H1 (cell line): Measurements from ENCODE around the gene DLEC1. TPM values are rescaled to one million over a fixed set of nuclear protein-coding genes. Genes with fewer than 3 reads are reported as not detected.

Experiments
- CHD2 ChIP-seq: IDR thresholded peaks from 2 replicates; pipeline ENCODE4 v1.6.1; 2012; ENCODE audit warnings: low read length, improper control_type of control experiment
- SP1 ChIP-seq: IDR thresholded peaks from 2 replicates; pipeline ENCODE4 v1.6.1; 2011; ENCODE audit warnings: low read depth, low read length
- polyA plus RNA-seq, 7 experiments: library from polyadenylated mRNA; depleted of rRNA in 3 of 7; stranded (reverse) in 5 of 7; unstranded in 2 of 7; fragments of >200 nt in 5 of 7; fragments of 200-250 nt in 2 of 7; gene quantifications; 1 replicate in 5 of 7; 2 replicates in 1 of 7; 4 replicates in 1 of 7; pipeline versions ENCODE4 v1.2.1 to v1.2.3, GENCODE V29; 2011 to 2013; ENCODE audit warnings: missing spikeins in 2 of 7, mixed read lengths in 2 of 7
- total RNA-seq: library from RNA; stranded (reverse); fragmentation: NEBNext Ultra II Directional; extraction: Animal tissue kit (Norgen Biotek cat#: 25700); gene quantifications from 2 replicates; pipeline ENCODE4 v1.2.1, GENCODE V29; 2021

Gene DLEC1
- total and polyA plus RNA-seq, 2 of the 8 experiments (the other 6 are each of a cell fraction or from before 2014, with no cell fraction given) = 0.26 to 0.76 TPM

DNA sequence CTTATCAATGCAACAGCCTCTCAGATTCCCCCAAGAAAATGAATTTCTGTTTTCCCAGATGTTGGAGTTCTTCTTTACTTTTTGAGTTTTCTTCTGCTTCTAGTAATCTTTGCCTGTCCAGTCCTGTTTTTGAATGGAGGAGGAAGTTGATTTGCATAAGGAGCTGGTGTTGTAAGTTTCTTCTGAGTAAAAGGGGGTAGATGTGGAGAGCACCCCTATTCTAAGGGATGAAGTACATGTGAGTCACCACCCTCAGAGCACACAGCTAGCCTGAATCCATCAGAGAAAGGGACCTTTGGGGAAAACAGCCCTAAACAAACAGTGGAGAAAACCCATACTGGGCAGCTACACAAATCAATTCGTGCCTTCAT, 63.4 kb downstream of the DLEC1 start (continued):
- TF ChIP-seq SP1 = no peak
- TF ChIP-seq CHD2 = no peak
